Right cardiac atrium (tissue), 5 donors: ENCODE data around the gene SYTL3. TPM values are rescaled to one million over a fixed set of nuclear protein-coding genes. Genes with fewer than 3 reads are reported as not detected.

ENCODE experiments used
- ATAC-seq, 2 donors: fragments of 200-7000 bp; cut with Tn5 transposase; one replicate each; pipeline versions ENCODE4 v1.8.0 to v1.9.1; 2020; ENCODE audit warnings: moderate library complexity in 2 of 2, mild to moderate bottlenecking in 1 of 2
- DNase-seq, 3 donors: peaks; one replicate each; pipeline ENCODE4 v3.0.0-alpha.2; 2020
- H3K27ac ChIP-seq: one replicate; pipeline ENCODE4 v1.5.1; 2013; ENCODE audit warnings: mild to moderate bottlenecking, low read length, control low read depth, moderate library complexity
- H3K27me3 ChIP-seq: one replicate; pipeline ENCODE4 v1.6.1; 2013; ENCODE audit not compliant: control insufficient read depth, insufficient read depth
- H3K4me1 ChIP-seq: one replicate; pipeline ENCODE4 v1.6.1; 2013; ENCODE audit warnings: low read length; ENCODE audit not compliant: control insufficient read depth, insufficient read depth
- H3K4me3 ChIP-seq: one replicate; pipeline ENCODE4 v1.5.1; 2013; ENCODE audit warnings: low read length, control low read depth
- H3K9me3 ChIP-seq: one replicate; pipeline ENCODE4 v1.6.1; 2013; ENCODE audit warnings: low read length; ENCODE audit not compliant: control insufficient read depth
- WGBS: extraction: QIAGEN DNeasy Blood & Tissue Kit; methylation state at CpG from one replicate; pipeline ENCODE4 v1.1.7; 2013; 5-methylcytosine and 5-hydroxymethylcytosine counted together
- intact Hi-C, 4 donors: fragments of 100-400 bp; cut with DNase I; formaldehyde crosslinking; loops; one replicate each; pipeline versions ENCODE4 v1.11.0 to v1.14.0; 2022 to 2023
- microRNA-seq, 2 donors: library from miRNA; unstranded; fragments of <30 nt; microRNA quantifications; one replicate each; pipeline ENCODE4 v1.2.0, GENCODE V29; 2020 to 2021
- polyA plus RNA-seq: library from polyadenylated mRNA; stranded (reverse); fragments of 200-250 nt; gene quantifications from one replicate; pipeline ENCODE4 v1.2.3, GENCODE V29; 2013
- total RNA-seq, 4 donors: library from RNA; stranded (reverse); fragmentation: NEBNext Ultra II Directional; extraction: Animal tissue kit (Norgen Biotek cat#: 25700); gene quantifications; one replicate each; pipeline ENCODE4 v1.2.1, GENCODE V29; 2021
- donor health status: healthy with polysubstance abuse.
- donor health status: DM: no; HTN: yes; CAD: no.
- donor health status: DM: no; HTN: no; CAD: no.
- donor health status: DM: no; HTN: yes; CAD: no; lungs with severe emphysema.
- donor health status: DM: yes; HTN: yes; CAD: no.

SYTL3 gene
- total and polyA plus RNA-seq, 5 donors = 5.0 to 10.4 (median 9.7) TPM

GRCh38 chr6:158805698-158806377, 156.0 kb downstream of the SYTL3 start:
- 87% methylated on average over 5 of the region's 5 CpGs for WGBS
- Histone ChIP-seq H3K4me3 (no peak overlapping the region), H3K4me1 (peaks cover 6% of the 10 kb centered on the region), H3K27ac (no peak overlapping the region), H3K9me3 (no peaks in the 10 kb centered on the region), H3K27me3 (no peaks in the 10 kb centered on the region)
- DNase-seq (no peak), ATAC-seq (no peak)
- intact Hi-C loops = no loop called here

GRCh38 chr6:158807515-158808441, 157.9 kb downstream of the SYTL3 start:
- Histone ChIP-seq H3K4me1 (peaks cover 7% of the 10 kb centered on the region), H3K9me3 (no peaks in the 10 kb centered on the region), H3K4me3 (no peak overlapping the region), H3K27ac (no peak overlapping the region), H3K27me3 (no peaks in the 10 kb centered on the region)
- intact Hi-C loops = no loop called here
- WGBS = 64% methylated on average over 8 of the region's 8 CpGs
- no peak for DNase-seq
- no peak for ATAC-seq

- 72% methylated on average over 6 of the region's 6 CpGs for WGBS
- no peak for ATAC-seq
- Histone ChIP-seq H3K4me1 (peaks cover 10% of the 10 kb centered on the region), H3K9me3 (no peaks in the 10 kb centered on the region), H3K4me3 (no peak overlapping the region), H3K27me3 (no peaks in the 10 kb centered on the region), H3K27ac (no peak overlapping the region)
- intact Hi-C loops = no loop called here
- no peak for DNase-seq
Measured at GRCh38 chr6:158808442-158808833, 158.6 kb downstream of the SYTL3 start.

- no peaks in the 10 kb centered on the region for H3K9me3 ChIP-seq
- no peak overlapping the region for H3K4me3 ChIP-seq
- intact Hi-C loops = no loop called here
- H3K4me1 ChIP-seq = peaks cover 10% of the 10 kb centered on the region
- ATAC-seq (peak in 1 of 2 donors; percentile 31), DNase-seq (no peak)
- H3K27ac ChIP-seq = peak overlapping the region; percentile 65
- no peaks in the 10 kb centered on the region for H3K27me3 ChIP-seq
- WGBS = 79% methylated on average over 8 of the region's 8 CpGs
Measured at GRCh38 chr6:158808941-158809678, 159.3 kb downstream of the SYTL3 start.

GRCh38 chr6:158810155-158811095, 160.6 kb downstream of the SYTL3 start:
- 45% methylated on average over 9 of the region's 9 CpGs for WGBS
- no peak overlapping the region for H3K4me3 ChIP-seq
- DNase-seq (no peak), ATAC-seq (no peak)
- no peaks in the 10 kb centered on the region for H3K27me3 ChIP-seq
- H3K4me1 ChIP-seq = peaks cover 10% of the 10 kb centered on the region
- intact Hi-C loops = loop anchor here in 3 of 4 donors (10.0 kb wide), 2 partner anchors 106 to 164 kb away; no protein-coding TSS in a partner anchor
- H3K27ac ChIP-seq = no peak overlapping the region
- H3K9me3 ChIP-seq = no peaks in the 10 kb centered on the region

GRCh38 chr6:158812611-158813010, 162.8 kb downstream of the SYTL3 start:
- H3K4me1 ChIP-seq = peaks cover 10% of the 10 kb centered on the region
- ATAC-seq (no peak), DNase-seq (no peak)
- H3K27me3 ChIP-seq = no peaks in the 10 kb centered on the region
- H3K4me3 ChIP-seq = no peak overlapping the region
- 77% methylated on average over 5 of the region's 5 CpGs for WGBS
- intact Hi-C loops = loop anchor here in 3 of 4 donors (10.0 kb wide), 2 partner anchors 108 to 162 kb away; no protein-coding TSS in a partner anchor
- no peaks in the 10 kb centered on the region for H3K9me3 ChIP-seq
- no peak overlapping the region for H3K27ac ChIP-seq

- no peak overlapping the region for H3K27ac ChIP-seq
- intact Hi-C loops = loop anchor here in 3 of 4 donors (10.0 kb wide), 2 partner anchors 108 to 162 kb away; no protein-coding TSS in a partner anchor
- no peaks in the 10 kb centered on the region for H3K9me3 ChIP-seq
- WGBS = 81% methylated on average over 3 of the region's 3 CpGs
- ATAC-seq (no peak), DNase-seq (no peak)
- H3K27me3 ChIP-seq = no peaks in the 10 kb centered on the region
- H3K4me3 ChIP-seq = no peak overlapping the region
- peaks cover 10% of the 10 kb centered on the region for H3K4me1 ChIP-seq
Measured at GRCh38 chr6:158813032-158813431, 163.2 kb downstream of the SYTL3 start.

Small RNAs within 50 kb of the gene (microRNA-seq; reads per million reads assigned to microRNA genes)
- gene MIR3918 (0 reads per million in 2 donors), gene MIR7161 (0 reads per million in 2 donors)

Other genes starting within 250 kb of the SYTL3 start
- gene TMEM181, start 90.0 kb upstream of the SYTL3 start, total RNA-seq = 10 to 100 TPM; 16.0 to 24.5 (median 18.7) TPM
- 7.4 TPM for gene TMEM181, start 90.0 kb upstream of the SYTL3 start, polyA plus RNA-seq
- 100 to 1,000 TPM in 3 of 4 donors, 10 to 100 TPM in 1; 97.7 to 115 (median 105) TPM for gene DYNLT1, start 5.3 kb upstream of the SYTL3 start, total RNA-seq
- 148 TPM for gene DYNLT1, start 5.3 kb upstream of the SYTL3 start, polyA plus RNA-seq
- 100 to 1,000 TPM; 192 to 261 (median 244) TPM for gene EZR, start 169.3 kb downstream of the SYTL3 start, total RNA-seq
- 178 TPM for gene EZR, start 169.3 kb downstream of the SYTL3 start, polyA plus RNA-seq